NCI-H1930 (cell line): ENCODE results near the gene PLA2G2C.
"Not testable (repeated sequence)": the region's sequence is repeated elsewhere in the genome, so short reads cannot be mapped to it uniquely, and the experiment has no call there.

Experiments used
- DNase-seq, 2 experiments: peaks; one replicate each; lab custom pipeline; 2025; lab: John Stamatoyannopoulos, UW

Gene PLA2G2C

GRCh38 chr1:20185834-20186782 is at the start of gene PLA2G2C, which contains the start of gene UBXN10:
PLA2G2C (minus strand) TSS chr1:20186518; CDS start chr1:20177363, 9,155 bp downstream.
UBXN10 (plus strand) TSS chr1:20186096; CDS start chr1:20190562, 4,466 bp downstream.
- DNase-seq, result peak in 1 of 2 experiments; percentile 15

GRCh38 chr1:20234788-20235535 is 48.6 kb upstream of the PLA2G2C start:
- DNase-seq, result no peak

- no peak for DNase-seq
Measured at GRCh38 chr1:20233866-20234265, 47.5 kb upstream of the PLA2G2C start.

GRCh38 chr1:20233394-20233793 is 47.1 kb upstream of the PLA2G2C start:
- DNase-seq, result peak in 1 of 2 experiments; percentile 10

- DNase-seq, result not testable (repeated sequence)
Measured at GRCh38 chr1:20232564-20232963, 46.2 kb upstream of the PLA2G2C start.

GRCh38 chr1:20229171-20229570 is 42.9 kb upstream of the PLA2G2C start:
- DNase-seq, result no peak

GRCh38 chr1:20228314-20228825 is 42.1 kb upstream of the PLA2G2C start:
- DNase-seq, result no peak

- no peak for DNase-seq
Measured at GRCh38 chr1:20227704-20228103, 41.4 kb upstream of the PLA2G2C start.

- DNase-seq, result no peak
Measured at GRCh38 chr1:20224546-20224945, 38.2 kb upstream of the PLA2G2C start.

- no peak for DNase-seq
Measured at GRCh38 chr1:20223551-20224419, 37.5 kb upstream of the PLA2G2C start.

- DNase-seq, result no peak
Measured at GRCh38 chr1:20223106-20223505, 36.8 kb upstream of the PLA2G2C start.

GRCh38 chr1:20220036-20220435 is 33.7 kb upstream of the PLA2G2C start:
- no peak for DNase-seq

- not testable (repeated sequence) for DNase-seq
Measured at GRCh38 chr1:20219053-20219452, 32.7 kb upstream of the PLA2G2C start.

GRCh38 chr1:20216574-20216973 is 30.3 kb upstream of the PLA2G2C start:
- DNase-seq, result no peak

GRCh38 chr1:20215716-20216115 is 29.4 kb upstream of the PLA2G2C start:
- no peak for DNase-seq

- DNase-seq, result peak; percentile 17 to 64
Measured at GRCh38 chr1:20212685-20213331, 26.5 kb upstream of the PLA2G2C start.

GRCh38 chr1:20212085-20212684 is 25.9 kb upstream of the PLA2G2C start:
- DNase-seq, result no peak

GRCh38 chr1:20211511-20211931 is 25.2 kb upstream of the PLA2G2C start:
- DNase-seq, result no peak

GRCh38 chr1:20210736-20211460 is 24.6 kb upstream of the PLA2G2C start:
- no peak for DNase-seq

- no peak for DNase-seq
Measured at GRCh38 chr1:20209471-20209870, 23.2 kb upstream of the PLA2G2C start.
